SH-SY5Y (cell line): ENCODE measurements around the gene ZNF324.

Experiments used
- GATA2 ChIP-seq: IDR thresholded peaks from 2 replicates; pipeline ENCODE4 v1.6.1; 2011; ENCODE audit warnings: mild to moderate bottlenecking, low read depth, low read length
- GATA3 ChIP-seq: IDR thresholded peaks from 2 replicates; pipeline ENCODE4 v1.6.1; 2011; ENCODE audit warnings: low read depth, mild to moderate bottlenecking, low read length, moderate library complexity

The ZNF324 gene

DNA sequence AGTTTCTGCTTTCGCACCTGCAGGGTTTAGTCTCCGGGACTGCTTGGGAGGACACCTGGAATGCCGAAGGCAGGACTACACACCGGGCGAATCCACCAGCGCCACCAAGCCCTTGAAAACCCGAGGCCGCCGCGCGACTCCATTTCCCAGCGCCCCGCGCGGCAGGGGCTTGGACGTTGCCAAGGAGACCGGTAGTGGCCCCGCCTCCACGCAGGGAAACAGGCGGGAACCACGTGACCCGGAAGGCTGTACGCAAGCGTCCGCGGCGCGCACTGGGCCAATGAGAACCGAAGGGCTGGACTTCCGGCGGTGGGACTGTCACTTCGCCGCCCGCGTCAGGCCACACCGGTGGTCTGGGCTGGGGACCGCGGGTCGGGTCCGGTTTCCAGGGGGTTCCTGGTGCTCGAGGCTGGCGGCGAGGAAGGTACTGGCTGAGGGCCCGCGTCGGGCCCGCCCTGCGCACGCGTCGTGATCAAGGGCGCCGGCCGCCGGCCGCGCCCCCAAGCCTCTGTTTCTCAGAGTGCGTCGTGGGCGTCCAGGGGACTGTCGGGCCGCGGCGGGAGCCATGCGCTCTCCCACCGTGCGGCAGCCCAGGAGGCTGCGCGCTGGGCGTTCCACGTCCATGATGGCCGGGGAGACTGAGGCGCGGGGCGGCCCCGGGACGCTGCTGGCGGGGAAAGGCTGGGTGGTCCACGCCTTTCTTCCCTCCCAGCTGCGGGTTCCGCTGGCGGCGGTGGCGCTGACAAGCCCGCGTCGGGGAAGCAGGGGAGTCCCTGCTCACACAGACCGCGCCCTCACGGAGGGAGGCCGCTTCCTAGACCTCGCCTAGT, at the start of gene ZNF324:
ZNF324 (plus strand) TSS at position 321 of the 830 bp plus-strand sequence. CDS start 2,106 bp downstream, outside the sequence.
- no peak for TF ChIP-seq GATA3
- TF ChIP-seq GATA2, result no peak

DNA sequence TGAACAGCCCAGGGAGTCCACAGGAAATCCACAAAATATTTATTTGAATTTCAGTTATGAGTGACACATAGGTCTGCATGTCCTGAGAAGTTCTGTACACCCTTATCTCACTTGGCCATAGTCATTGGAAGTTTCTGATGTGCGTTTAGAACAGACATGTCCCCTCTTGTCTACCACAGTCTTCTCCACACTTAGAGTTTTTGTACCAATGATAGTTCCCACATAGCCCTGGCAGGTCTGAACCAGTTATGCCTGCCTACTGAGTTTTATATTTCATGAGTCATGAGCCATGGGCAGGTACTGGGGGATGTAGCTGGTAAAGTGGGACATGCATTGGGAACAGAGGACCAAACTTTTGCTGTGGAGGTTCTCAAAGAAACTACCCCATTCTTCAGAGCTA, 38.3 kb upstream of the ZNF324 start:
- TF ChIP-seq GATA3 (no peak), GATA2 (no peak)

DNA sequence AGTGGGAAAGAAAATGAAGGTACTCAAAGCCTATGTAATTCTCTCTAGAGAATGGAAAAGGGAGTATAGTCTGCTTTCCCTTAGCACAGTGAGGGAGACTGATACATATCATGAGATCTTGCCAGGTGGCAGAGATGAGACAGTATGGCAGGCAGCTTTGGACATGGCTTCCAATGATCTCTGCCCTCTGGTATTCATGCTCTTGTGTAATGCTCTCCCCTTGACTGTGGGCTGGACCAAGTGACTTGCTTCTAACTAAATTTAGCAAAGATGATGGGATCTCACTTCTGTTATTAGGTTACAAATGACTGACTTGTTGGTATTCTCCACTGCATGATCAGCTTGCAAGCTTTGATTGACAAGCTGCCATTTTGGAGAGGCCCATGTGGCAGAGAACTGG, 37.1 kb upstream of the ZNF324 start:
- no peak for TF ChIP-seq GATA3
- TF ChIP-seq GATA2, result no peak

DNA sequence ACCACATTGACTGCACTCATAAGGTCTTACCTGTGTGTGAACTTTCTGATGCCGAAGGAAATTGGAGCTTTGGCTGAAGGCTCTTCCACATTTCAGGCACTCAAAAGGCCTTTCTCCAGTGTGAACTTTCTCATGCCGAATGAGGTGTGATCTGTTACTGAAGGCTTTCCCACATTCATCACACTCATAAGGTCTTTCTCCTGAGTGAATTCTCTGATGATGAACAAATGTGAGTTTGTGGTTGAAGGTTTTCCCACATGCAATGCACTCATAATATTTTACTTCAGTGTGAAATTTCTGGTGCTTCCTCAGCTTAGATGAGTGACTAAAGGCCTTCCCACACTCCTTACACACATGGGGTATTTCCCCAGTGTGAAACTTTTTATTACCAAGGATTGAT, 32.7 kb upstream of the ZNF324 start:
- TF ChIP-seq GATA3, result no peak
- TF ChIP-seq GATA2, result no peak

DNA sequence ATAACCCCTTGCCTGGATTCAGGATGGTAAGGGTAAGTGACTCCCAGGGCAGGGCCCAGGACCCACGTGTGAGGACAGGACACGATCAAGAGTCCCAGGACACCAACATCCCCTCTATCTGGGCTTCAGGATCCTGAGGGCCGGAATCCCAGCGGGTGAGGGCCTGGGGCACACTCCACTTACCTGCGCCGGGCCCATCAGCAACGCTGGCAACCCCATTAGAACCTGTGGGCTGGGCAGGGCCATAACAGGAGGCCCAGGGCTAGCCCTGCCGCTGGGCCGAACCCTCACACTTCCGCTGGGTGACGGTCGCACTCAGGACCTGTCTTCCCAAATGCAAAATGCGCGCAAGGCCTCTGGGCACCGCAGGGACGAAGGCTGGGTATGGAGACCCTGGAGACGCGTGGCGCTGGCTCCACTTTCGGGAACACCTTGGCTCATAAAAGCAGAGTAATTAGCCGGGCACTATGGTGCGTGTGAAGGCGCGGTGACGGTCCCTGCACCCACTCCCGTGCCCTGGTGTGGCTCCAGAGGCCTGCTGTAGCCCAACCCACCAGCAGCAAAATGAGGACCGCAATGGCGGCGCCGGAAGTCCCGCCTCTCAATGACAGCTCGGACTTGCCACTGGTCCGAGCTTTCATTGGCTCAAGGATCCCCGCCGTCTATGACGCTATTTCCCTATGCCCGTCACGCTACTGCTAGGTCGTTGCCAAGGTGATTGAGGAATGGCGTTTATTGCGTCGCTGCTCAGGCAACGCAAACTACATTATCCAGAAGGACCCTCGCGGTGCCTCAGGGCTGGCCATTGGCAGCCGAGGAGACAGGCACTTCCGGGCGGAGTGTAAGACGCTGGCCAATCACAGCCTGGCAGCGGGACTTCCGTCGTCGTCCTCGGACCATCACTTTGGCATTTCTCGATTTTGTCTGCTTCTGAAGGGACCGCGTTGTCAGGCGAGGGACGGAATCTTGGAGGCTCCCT, 27.0 kb upstream of the ZNF324 start, which contains the start of gene ZNF132:
ZNF132 (minus strand) TSS at position 578 of the 979 bp plus-strand sequence; CDS start at position 246, 332 bp downstream.
- no peak for TF ChIP-seq GATA3

DNA sequence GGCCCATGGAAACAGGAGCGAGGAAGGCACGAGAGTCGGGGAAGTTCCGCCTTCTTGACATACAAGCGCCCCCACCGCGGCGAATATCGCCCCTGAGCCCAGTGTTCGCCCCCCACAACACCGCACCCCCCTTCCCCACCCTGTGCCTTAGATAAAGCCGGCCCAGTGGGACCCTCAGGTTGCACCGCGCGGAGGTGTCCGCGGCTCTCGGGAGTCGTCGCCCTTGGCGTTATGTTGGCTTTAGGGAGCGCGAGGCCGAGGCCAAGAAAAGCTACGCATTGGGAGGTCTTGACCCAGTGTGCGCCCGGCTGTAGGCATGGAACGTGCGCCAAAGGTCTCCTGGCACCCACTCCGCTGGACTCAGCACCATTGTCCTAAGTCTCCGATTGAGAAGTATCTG, 26.3 kb upstream of the ZNF324 start:
- TF ChIP-seq GATA3 (no peak), GATA2 (no peak)

DNA sequence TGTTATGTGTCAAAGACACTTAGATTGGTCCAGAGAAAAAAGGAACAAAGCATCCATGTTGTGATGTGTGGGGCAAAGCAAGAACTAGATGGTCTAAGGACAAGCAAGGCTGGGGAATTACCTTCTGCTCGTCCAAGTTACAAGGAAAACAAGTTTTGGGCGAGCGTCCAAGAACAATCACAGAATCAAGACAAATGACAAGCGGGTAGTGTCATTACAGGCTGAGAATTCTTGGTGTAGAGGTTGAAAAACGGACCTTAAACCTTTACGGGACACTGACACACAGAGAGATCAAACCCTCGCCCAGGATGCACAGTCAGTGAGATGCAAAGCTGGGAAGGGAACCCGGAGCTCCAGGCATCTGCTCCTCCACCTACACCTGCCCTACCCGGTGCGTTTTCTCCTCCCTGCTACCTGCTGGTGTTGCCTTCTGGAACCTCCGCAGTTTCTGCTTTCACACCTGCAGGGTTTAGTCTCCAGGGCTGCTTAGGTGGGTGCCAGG, 16.0 kb upstream of the ZNF324 start:
- TF ChIP-seq GATA3, result no peak
- no peak for TF ChIP-seq GATA2

DNA sequence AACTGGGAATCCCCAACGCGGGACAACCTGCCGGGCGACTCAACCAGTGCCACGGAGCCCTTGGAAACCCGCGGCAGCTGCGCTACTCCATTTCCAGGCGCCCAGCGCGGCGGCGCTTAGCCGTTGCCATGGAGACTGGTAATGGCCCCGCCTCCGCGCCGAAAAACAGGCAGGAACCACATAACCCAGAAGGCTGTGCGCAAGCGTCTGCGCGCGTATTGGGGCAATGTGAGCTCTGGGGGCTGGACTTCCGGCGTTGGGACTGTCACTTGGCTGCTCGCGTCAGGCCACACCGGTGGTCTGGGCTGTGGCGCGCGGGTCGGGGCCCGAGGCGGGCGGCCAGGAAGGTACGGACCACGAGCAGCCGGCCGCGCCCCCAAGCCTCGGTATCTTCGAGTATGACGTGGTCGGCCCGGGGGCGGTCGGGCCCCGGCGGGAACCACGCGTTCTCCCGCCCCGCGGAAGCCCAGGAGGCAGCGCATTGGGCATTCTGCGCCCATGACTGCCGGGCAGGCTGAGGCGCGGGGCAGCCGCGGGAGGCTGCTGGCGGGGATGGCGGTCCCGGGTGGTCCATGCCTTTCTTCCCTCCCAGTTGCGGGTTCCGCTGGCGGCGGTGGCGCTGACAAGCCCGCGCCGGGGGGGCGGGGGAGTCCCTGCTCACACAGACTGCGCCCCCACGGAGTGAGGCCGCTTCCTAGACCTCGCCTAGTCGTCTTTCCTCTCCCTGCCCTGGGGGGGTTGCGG, 15.3 kb upstream of the ZNF324 start, which contains the start of gene ZNF324B:
ZNF324B (plus strand) TSS at position 265 of the 744 bp plus-strand sequence. CDS start 2,080 bp downstream, outside the sequence.
- no peak for TF ChIP-seq GATA2
- no peak for TF ChIP-seq GATA3

DNA sequence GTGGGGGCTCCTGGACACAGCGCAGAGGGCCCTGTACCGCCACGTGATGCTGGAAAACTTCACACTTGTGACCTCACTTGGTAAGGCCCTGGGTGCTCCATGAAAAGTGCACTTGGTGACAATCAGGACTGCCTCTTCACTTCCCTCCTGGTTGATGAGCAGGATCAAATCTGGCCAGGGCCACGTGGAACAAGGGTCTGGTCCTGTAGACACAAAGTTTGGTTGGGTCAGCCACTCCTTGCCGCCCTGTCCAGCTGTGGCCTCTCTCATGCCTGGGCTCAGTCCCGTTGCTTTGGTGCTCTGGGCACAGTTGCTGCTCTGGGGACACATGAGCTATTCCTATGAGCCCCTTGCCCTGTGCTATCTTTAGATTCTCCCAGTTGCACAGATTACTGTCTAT, 13.1 kb upstream of the ZNF324 start:
- TF ChIP-seq GATA2 (no peak), GATA3 (no peak)

DNA sequence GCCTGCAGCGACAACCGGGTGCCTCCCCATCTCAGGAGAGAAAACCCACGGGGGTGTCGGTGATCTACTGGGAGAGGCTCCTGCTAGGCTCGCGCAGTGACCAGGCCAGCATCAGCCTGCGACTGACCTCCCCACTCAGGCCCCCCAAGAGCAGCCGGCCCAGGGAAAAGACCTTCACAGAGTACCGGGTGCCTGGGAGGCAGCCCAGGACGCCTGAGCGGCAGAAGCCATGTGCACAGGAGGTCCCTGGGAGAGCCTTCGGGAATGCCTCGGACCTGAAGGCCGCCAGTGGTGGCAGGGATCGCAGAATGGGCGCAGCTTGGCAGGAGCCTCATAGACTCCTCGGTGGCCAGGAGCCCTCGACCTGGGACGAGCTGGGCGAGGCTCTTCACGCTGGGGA, 11.6 kb upstream of the ZNF324 start:
- no peak for TF ChIP-seq GATA3
- no peak for TF ChIP-seq GATA2

DNA sequence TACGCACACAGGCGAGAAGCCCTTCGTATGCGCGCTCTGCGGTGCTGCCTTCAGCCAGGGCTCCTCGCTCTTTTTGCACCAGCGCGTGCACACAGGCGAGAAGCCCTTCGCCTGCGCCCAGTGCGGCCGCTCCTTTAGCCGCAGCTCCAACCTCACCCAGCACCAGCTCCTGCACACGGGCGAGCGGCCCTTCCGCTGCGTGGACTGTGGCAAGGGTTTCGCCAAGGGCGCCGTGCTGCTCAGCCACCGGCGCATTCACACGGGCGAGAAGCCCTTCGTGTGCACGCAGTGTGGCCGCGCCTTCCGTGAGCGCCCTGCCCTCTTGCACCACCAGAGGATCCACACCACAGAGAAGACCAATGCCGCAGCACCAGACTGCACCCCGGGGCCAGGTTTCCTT, 10.8 kb upstream of the ZNF324 start:
- no peak for TF ChIP-seq GATA3
- TF ChIP-seq GATA2, result no peak

DNA sequence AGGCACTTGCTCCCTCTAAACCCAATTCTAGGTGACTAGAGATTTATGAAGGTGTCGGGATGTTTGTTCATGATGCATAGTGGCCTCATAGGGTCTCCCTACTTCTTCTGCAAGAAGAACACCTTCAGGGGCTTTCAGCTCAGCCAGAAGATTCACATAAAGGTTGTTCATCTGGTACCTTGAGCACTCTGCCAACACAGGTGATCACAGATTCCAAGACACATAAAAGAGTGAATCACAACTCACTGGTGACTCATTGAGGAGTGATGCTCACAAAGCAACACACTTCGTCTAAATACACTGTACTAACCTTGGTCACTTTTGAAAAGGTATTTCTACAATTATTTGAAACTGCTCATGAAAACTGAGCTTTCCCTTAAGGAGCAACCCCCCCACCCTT, 6.8 kb upstream of the ZNF324 start:
- TF ChIP-seq GATA2, result no peak
- TF ChIP-seq GATA3, result no peak

DNA sequence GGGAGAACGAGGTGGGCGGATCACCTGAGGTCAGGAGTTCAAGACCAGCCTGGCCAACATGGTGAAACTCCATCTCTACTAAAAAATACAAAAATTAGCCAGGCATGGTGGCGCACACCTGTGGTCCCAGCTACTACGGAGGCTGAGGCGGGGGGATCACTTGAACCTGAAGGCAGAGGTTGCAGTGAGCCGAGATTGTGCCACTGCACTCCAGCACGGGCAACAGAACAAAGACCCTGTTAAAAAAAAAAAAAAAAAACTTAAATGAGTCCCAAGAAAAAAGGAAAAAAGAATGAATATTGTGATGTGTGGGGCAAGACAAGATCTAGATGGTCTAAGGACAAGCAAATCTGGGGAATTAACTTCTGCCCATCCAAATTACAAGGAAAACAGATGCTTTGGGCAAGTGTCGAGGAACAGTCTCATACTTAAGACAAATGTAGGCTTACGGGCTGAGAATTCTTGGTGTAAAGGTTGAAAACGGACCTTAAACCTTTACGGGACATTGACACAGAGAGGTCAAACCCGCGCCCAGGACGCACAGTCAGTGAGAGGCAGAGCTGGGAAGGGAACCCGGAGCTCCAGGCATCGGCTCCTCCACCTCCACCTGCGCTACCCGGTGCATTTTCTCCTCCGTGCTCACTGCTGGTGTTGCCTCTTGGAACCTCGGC, 656 bp upstream of the ZNF324 start:
- TF ChIP-seq GATA2 (no peak), GATA3 (no peak)
